ENCODE results near the gene STKLD1.
"Not testable (repeated sequence)": the region's sequence is repeated elsewhere in the genome, so short reads cannot be mapped to it uniquely, and the experiment has no call there.

STKLD1 gene

DNA sequence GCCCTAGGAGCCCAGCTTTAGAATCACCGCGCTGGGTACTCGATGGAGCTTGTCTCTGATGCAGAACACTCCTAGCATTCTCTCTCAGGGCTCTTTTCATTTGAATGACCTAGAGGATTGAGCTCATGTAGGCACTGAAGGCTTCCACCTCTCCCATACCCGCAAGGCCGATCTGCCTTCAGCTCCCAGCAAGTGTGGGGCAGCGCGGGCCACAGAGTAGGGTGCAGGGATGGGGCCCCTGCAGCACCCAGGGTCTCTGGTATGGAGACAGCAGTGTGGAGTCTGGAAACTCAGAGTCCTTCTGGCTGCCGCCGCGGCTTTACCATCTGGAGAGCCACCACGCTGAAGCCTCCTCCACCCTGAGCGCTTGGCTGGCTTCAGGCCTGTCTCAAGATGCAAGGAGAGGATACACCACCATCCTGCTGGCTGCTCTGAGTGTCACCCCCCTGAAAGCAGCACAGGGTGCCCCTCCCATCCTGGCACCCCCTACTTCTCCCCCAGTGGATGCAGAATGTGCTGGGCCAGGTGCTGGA, 12.9 kb downstream of the STKLD1 start:
- DNase-seq, result no peak

GRCh38 chr9:133389562-133389961, 13.4 kb downstream of the STKLD1 start:
- DNase-seq, result no peak

DNA sequence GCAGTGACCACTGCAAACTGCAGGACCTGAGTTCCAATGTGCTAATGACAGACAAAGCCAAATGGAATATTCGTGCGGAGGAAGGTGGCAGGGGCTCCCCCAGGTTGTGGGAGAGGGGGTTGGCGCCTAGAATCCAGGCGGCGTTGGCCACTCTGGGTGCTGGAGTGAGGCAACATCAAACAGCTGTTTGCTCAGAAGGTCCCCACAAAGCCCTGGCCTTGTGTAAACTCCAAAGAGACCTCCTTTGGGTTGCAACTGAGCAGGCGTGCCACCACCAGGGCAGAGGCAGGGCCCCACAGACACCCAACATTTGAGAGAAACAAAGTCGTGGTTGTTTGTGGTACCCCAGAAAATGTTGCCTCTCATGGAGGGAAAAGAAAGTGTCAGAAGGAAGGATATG, 14.5 kb downstream of the STKLD1 start:
- no peak for DNase-seq

- not testable (repeated sequence) for DNase-seq
Measured at GRCh38 chr9:133391449-133391848, 15.3 kb downstream of the STKLD1 start.

- not testable (repeated sequence) for DNase-seq
Measured at GRCh38 chr9:133392308-133392707, 16.1 kb downstream of the STKLD1 start.

GRCh38 chr9:133393399-133393798, 17.2 kb downstream of the STKLD1 start:
- no peak for DNase-seq

DNA sequence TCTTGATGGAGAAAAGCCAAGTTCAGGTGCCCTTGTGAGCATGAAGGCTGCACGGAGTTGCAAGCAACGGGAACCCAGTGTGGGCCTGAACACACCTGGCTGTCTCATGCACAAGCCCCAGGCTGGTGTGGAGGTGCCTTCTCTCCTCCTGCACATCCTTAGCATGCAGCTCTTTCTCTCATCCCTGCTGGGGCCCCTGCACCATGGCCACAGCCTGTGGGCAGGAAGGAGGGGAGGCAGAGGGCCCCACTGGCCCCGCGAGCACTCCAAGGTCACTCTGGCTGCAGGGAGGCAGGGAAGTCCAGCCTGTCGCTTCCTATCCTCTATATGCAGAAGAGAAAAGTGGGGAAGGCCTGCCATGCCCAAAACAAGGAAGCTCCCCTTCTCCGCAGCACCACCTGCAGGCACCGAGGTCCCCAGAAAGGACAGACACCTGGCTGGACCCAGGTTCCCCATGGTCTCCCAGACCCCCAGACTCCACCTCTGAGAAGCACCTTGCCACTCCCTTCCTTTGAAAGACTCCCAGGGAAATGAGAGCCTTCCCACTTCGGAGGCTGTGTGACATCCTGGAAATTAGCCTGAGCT, 18.6 kb downstream of the STKLD1 start:
- DNase-seq, result no peak

GRCh38 chr9:133396952-133397351, 20.8 kb downstream of the STKLD1 start:
- no peak for DNase-seq

GRCh38 chr9:133397370-133397769, 21.2 kb downstream of the STKLD1 start:
- DNase-seq, result no peak

GRCh38 chr9:133397895-133398294, 21.7 kb downstream of the STKLD1 start:
- no peak for DNase-seq

- DNase-seq, result no peak
Measured at GRCh38 chr9:133400292-133400691, 24.1 kb downstream of the STKLD1 start.

DNA sequence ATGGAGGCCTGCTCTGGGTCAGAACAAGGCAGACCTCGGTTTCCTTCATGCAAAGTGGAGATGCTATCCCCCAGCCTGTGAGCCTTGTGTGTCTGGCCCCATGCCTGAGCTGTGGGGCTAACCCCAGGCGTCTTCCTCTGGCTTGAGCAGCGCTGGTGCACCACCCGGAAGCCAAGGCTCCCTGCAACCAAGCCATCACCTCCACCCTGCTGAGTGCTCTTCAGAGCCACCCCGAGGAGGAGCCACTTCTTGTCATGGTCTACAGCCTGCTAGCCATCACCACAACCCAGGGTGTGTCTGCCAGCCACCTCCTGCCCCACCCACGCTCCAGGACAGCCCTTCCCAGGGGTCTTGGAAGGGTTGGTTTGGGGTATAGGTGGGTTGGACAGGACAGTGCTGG, 25.4 kb downstream of the STKLD1 start:
- no peak for DNase-seq

DNA sequence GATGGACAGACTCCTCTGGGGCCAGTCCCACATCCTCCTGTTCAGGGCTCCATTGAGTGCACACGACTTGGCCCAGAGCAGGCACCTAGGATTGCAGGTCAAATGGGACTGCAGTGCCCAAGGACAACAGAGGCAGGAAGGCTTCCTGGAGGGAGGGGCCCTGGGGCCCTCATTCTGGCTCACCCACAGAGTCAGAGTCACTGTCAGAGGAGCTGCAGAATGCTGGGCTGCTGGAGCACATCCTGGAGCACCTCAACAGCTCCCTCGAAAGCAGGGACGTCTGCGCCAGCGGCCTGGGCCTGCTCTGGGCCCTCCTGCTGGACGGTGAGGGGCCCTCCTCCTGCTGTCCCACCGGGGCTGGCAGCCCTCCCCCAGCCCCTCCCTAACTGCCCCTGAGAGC, 26.5 kb downstream of the STKLD1 start:
- no peak for DNase-seq

- DNase-seq, result peak; percentile 55
Measured at GRCh38 chr9:133403766-133404453, 27.7 kb downstream of the STKLD1 start.

- no peak for DNase-seq
Measured at GRCh38 chr9:133404454-133405002, 28.4 kb downstream of the STKLD1 start.

- DNase-seq, result no peak
Measured at GRCh38 chr9:133405508-133406438, 29.6 kb downstream of the STKLD1 start.

DNA sequence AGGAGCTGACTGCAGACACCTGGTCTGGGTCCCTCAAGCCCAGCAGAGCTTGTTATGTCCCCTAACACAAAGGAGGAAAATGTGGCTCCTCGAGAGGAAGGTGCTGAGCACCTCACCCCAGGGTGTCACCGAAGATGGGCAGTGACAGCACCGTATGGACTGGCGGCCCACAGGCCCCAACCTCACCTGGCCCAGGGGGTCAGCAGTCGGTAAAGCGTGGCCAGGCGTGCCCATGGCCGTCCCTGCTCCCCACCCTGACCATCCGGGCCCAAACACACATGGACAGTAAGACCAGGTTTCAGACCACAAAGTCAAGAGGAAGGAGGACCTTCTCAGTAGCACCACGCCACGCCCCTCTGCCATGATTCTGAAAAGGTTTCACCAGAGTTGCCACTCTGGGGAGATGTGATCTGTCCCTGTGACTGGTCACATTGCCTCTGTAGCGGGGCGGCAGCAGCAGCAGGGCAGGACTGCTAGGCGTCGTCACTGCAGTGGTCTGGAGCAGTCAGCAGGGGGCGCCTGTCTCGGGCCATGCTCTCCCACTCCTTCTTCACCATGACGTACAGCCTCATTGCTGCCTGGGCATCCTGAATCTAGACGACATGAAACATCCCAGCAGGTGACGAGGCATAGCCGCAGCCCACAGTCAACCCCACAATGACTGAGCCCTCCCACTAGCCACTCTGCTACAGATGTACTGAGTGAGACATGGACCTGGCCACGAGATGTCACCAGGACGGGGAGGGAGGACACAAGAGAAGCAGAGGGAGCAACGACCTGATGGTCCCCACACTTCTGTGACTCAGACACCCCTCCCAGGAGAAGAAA, 30.5 kb downstream of the STKLD1 start:
- peak; percentile 90 for DNase-seq

DNA sequence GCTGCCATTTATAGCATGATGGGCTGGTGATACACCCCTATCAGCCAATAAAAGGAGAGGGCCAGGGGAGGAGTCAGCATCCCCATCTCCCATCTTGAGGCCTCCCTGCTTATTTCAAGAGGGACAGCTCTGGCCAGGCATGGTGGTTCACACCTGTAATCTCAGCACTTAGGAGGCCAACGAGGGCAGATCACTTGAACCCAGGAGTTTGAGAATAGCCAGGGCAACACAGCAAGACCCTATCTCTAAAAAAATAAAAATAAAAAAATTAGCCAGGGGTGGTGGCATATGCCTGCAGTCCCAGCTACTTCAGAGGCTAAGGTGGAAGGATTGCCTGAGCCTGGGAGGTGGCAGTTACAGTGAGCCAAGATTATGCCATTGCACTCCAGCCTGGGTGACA, 31.9 kb downstream of the STKLD1 start:
- no peak for DNase-seq

DNA sequence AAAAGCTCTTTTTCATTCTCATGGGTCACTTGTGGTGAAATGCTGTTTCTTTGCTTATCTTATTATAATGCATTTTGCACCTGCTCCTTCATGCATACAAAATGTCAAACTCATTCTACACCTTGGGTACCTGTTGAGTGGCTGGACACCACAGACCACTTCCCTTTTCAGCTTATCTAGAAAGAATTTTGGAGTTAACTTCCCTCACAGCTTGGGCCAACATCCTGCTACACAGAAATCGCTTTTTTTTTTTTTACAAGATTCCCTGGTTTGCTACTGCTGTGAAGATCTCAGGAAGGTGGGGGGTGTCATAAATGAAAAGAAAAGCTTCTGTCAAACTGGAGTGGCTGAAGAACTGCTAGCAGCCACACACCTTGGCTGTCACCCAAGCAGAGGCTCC, 39.0 kb downstream of the STKLD1 start:
- DNase-seq, result no peak

DNA sequence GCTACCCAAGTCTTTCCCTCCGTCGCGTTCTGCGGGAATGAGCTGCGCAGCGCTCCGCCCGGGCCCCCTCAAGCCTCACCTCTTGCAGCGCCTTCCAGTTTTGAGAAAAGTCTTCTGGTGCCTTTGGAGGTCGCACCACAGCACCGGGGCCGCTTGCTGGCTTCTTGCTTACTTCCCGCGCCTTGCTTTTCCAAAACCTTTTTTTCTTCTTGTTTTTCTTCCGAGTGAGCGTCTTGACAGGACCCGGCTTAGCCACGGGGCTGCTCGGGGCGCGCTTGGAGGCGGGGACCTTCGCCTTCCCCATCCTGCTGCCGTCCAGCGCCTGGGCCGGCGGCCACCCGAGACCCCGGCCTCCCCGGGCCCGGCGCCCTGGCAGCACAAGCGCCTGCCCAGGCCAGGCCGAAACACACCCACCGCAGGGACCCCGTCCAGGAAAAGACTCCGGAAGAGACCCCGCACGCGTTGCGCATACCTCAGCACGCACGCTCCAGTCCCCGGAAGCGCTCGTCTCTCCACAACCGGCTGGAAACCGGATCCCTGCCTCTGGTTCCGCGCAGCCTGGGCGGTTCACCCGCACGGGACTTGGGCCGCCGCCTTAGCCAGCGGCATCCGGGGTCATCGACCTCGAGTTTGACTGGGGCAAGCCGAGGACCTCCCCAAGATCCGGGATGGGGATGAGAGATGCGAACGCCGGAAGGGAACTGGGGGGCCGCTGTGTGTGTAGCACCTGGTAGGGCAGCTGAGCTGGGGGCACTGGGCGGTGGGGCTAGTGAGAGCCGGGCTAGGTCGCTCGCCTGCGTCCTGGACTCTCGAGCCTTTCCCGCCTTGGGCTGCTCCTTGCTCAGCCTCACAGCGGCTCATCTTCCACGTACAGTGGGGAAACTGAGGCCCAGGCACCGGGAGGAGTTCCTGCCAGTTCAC, 41.6 kb downstream of the STKLD1 start, which contains the start of gene REXO4:
Gene REXO4, minus strand, starts transcription at position 470 of the 921 bp plus-strand sequence. Its CDS starts 166 bp downstream, at position 304.
- DNase-seq, result peak; percentile 92

- DNase-seq, result no peak
Measured at GRCh38 chr9:133419005-133419404, 42.8 kb downstream of the STKLD1 start.

Measured in stimulated activated CD4-positive, alpha-beta T cell treated with anti-CD3 and anti-CD28 coated beads, Interleukin-1b, Interleukin-23, amount 100 ng/mL, for 48 hours (primary cell).